Type B pancreatic cell (in vitro differentiated cells): ENCODE data around the gene MTHFS. TPM values are rescaled to one million over a fixed set of nuclear protein-coding genes. Genes with fewer than 3 reads are reported as not detected.

Experiments
- DNase-seq: peaks from one replicate; pipeline ENCODE4 v3.0.0; 2021; ENCODE audit warnings: mixed read lengths; ENCODE audit not compliant: unreplicated experiment; ENCODE audit errors: extremely low spot score
- H3K27ac Mint-ChIP-seq: 2 replicates; pipeline ENCODE4 v1.8.0; 2021; ENCODE audit warnings: mild to moderate bottlenecking, mixed read lengths
- H3K27me3 Mint-ChIP-seq: 2 replicates; pipeline ENCODE4 v1.8.0; 2021; ENCODE audit warnings: mixed read lengths
- H3K36me3 Mint-ChIP-seq: 2 replicates; pipeline ENCODE4 v1.8.0; 2021; ENCODE audit warnings: mixed read lengths
- H3K4me1 Mint-ChIP-seq: one replicate; pipeline ENCODE4 v1.8.0; 2021; ENCODE audit warnings: mixed read lengths; ENCODE audit not compliant: unreplicated experiment
- H3K4me3 Mint-ChIP-seq: 2 replicates; pipeline ENCODE4 v1.8.0; 2021; ENCODE audit warnings: mild to moderate bottlenecking, mixed read lengths
- H3K9me3 Mint-ChIP-seq: 2 replicates; pipeline ENCODE4 v1.8.0; 2021; ENCODE audit warnings: mixed read lengths
- total RNA-seq: library from RNA; stranded (reverse); gene quantifications from 2 replicates; pipeline ENCODE4 v1.2.1, GENCODE V29; 2021; ENCODE audit warnings: low replicate concordance
- TF ChIP-seq, protein P1 (sequence below): fragments of 200-600 bp; sonication (generic); conservative IDR thresholded peaks from 2 replicates; pipeline ENCODE4 v1.5.0; 2021; ENCODE audit warnings: antibody characterized with exemption, mild to moderate bottlenecking

Gene MTHFS
- total RNA-seq, 1 donor from 2014 or later: 27.6 TPM

DNA sequence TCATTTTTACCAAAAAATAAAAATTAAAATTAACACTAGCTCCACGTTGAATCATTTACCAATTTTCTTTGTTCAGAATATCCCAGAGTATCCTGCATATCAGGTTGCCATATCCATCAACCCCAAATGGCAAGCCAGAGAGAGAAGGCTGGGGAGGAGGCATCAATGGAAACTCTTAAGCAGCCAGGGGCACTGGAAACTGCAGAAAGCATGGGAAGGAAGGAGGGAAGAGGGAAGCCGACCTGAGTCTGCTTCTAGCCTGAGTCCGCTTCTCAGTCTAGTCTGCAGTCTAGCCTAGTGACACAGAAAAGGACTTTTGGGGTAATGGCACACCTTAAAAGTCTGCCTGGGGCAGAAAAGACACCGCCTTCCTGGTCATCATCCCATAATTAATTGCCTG is 1.6 kb upstream of the MTHFS start:
- TF ChIP-seq, protein P1, sequence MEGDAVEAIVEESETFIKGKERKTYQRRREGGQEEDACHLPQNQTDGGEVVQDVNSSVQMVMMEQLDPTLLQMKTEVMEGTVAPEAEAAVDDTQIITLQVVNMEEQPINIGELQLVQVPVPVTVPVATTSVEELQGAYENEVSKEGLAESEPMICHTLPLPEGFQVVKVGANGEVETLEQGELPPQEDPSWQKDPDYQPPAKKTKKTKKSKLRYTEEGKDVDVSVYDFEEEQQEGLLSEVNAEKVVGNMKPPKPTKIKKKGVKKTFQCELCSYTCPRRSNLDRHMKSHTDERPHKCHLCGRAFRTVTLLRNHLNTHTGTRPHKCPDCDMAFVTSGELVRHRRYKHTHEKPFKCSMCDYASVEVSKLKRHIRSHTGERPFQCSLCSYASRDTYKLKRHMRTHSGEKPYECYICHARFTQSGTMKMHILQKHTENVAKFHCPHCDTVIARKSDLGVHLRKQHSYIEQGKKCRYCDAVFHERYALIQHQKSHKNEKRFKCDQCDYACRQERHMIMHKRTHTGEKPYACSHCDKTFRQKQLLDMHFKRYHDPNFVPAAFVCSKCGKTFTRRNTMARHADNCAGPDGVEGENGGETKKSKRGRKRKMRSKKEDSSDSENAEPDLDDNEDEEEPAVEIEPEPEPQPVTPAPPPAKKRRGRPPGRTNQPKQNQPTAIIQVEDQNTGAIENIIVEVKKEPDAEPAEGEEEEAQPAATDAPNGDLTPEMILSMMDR: no peak
- DNase-seq: no peak
- Mint-ChIP-seq H3K27ac (no peak overlapping the region), H3K36me3 (peaks cover 12% of the 10 kb centered on the region), H3K27me3 (no peaks in the 10 kb centered on the region), H3K4me1 (peaks cover 24% of the 10 kb centered on the region), H3K9me3 (no peaks in the 10 kb centered on the region), H3K4me3 (peak overlapping the region; percentile 92)

DNA sequence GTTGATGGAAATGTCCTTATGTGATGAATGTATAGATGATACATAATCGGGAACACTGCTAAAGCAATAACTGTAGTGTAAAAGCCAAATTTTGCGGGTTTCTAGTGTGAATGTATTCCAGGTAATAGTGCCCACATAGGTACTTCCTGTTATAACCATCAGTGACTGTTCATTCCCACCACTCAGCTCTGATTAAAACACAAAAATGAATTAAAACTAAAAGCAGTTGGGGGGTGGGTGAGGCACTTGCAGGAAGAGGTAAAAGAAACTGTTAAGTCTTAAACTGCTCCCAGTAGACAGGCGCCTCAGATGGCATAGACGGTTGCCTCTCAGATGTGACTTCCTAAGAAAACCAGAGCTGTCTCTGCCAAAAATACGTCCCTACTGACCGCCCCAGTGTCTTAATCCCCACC is 893 bp upstream of the MTHFS start:
- no peaks in the 10 kb centered on the region for H3K9me3 Mint-ChIP-seq
- H3K36me3 Mint-ChIP-seq: peaks cover 12% of the 10 kb centered on the region
- H3K4me1 Mint-ChIP-seq: peaks cover 24% of the 10 kb centered on the region
- TF ChIP-seq, protein P1: no peak
- H3K27me3 Mint-ChIP-seq: no peaks in the 10 kb centered on the region
- no peak for DNase-seq
- peak overlapping the region; percentile 92 for H3K4me3 Mint-ChIP-seq
- peak overlapping the region; percentile 92 for H3K27ac Mint-ChIP-seq

- TF ChIP-seq, protein P1: no peak
- Mint-ChIP-seq H3K4me1 (peaks cover 21% of the 10 kb centered on the region), H3K36me3 (peaks cover 14% of the 10 kb centered on the region), H3K27me3 (no peaks in the 10 kb centered on the region), H3K9me3 (no peaks in the 10 kb centered on the region), H3K4me3 (peak overlapping the region; percentile 92), H3K27ac (peak overlapping the region; percentile 92)
- no peak for DNase-seq
These were observed 515 bp upstream of the MTHFS start for GRCh38 chr15:79897380-79897678.

- Mint-ChIP-seq H3K4me3 (peak overlapping the region; percentile 99), H3K4me1 (peaks cover 18% of the 10 kb centered on the region), H3K27me3 (no peaks in the 10 kb centered on the region), H3K36me3 (peaks cover 16% of the 10 kb centered on the region), H3K9me3 (no peaks in the 10 kb centered on the region), H3K27ac (peak overlapping the region; percentile 97)
- TF ChIP-seq, protein P1: no peak
- DNase-seq: no peak
These were observed 632 bp downstream of the MTHFS start for GRCh38 chr15:79896131-79896633.

DNA sequence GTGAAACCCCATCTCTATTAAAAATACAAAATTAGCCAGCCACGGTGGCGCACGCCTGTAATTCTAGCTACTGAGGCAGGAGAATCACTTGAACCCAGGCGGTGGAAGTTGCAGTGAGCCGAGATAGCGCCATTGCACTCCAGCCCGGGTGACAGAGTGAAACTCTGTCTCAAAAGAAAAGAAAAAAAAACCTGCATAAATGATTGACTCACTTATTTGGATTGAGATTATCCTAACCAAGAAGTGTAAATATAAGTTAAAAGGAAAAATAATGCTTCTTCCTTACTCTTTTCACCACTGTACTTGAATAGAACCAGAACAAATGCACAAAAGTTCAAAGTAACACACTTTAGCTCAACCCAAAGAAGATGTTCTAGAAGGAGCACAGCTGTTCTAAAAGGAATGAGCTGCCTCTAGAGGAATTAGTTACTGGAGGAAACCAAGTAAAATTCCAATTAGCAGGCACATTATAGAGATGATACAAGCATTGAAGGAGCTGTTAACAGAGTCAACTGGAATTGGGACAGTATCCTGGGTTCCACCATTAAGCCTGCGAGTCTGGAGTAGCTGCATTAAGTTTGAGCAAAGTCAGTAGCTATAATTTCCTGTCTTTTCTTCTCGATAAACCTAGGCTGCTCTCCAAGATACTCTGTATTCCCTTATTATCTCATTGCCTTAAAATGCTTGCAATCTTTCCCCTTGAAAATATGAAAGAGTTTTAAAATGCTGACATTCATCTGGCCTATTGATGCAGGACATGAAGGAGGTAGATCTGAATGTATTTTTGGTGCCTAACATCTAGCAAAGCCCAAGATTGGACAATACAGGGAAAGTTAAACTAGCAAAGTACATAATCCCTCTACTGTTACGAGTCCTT is 9.5 kb downstream of the MTHFS start:
- TF ChIP-seq, protein P1: no peak
- H3K4me1 Mint-ChIP-seq: peaks cover 2% of the 10 kb centered on the region
- no peak overlapping the region for H3K27ac Mint-ChIP-seq
- DNase-seq: no peak
- H3K36me3 Mint-ChIP-seq: peaks cover 57% of the 10 kb centered on the region
- H3K9me3 Mint-ChIP-seq: no peaks in the 10 kb centered on the region
- H3K4me3 Mint-ChIP-seq: no peak overlapping the region
- H3K27me3 Mint-ChIP-seq: no peaks in the 10 kb centered on the region
